ENCODE measurements around the gene DRD4. TPM values are rescaled to one million over a fixed set of nuclear protein-coding genes. Genes with fewer than 3 reads are reported as not detected.

DRD4 gene
- total and polyA plus RNA-seq, 2 of the 13 experiments (the other 11 are each of a cell fraction or from before 2014, with no cell fraction given) = 0.09 to 0.13 TPM

GRCh38 chr11:637333-637592, 194 bp downstream of the DRD4 start:
- ChIA-PET CTCF (ENCODE audit: low intra/inter-chr PET ratio, low total read pairs) (no interaction called here), POLR2A (no interaction called here)
- Histone ChIP-seq H3K36me3 (replicated peaks in 1 of 2; ENCODE audit: control insufficient read depth in 1 of 2, insufficient read depth in 2 of 2, low read length in 2 of 2) (peaks cover 1 to 9% of the 10 kb centered on the region in 2 experiments; a peak in 2 of 5 replicates), H3K4me2 (ENCODE audit: low read depth, low read length) (no peak overlapping the region), H3K4me3 (replicated peaks in 1 of 3; ENCODE audit: insufficient read depth in 1 of 3, low read depth in 2 of 3, low read length in 3 of 3) (no peak overlapping the region), H2AFZ (ENCODE audit: low read length) (no peak overlapping the region), H3K9me3 (ENCODE audit: low read length) (no peaks in the 10 kb centered on the region), H4K20me1 (ENCODE audit: insufficient read depth, low read length) (0 out of 2 replicates have a peak, but pooled peaks cover 3% of the 10 kb centered on the region), H3K4me1 (ENCODE audit: insufficient read depth, low read length) (no peaks in the 10 kb centered on the region), H3K27me3 (ENCODE audit: control insufficient read depth in 1 of 2, insufficient read depth in 2 of 2, low read length in 2 of 2) (no peaks in the 10 kb centered on the region), H3K9ac (ENCODE audit: insufficient read depth, low read depth, low read length) (no peak overlapping the region), H3K79me2 (ENCODE audit: insufficient read depth, low read length) (no peaks in the 10 kb centered on the region), H3K27ac (ENCODE audit: extremely low read length, insufficient read depth, low read length) (no peak overlapping the region)
- FAIRE-seq (no peak), ATAC-seq (no peak), DNase-seq (ENCODE audit: low spot score) (no peak)
- intact Hi-C loops (cut with micrococcal nuclease; ENCODE audit: unreplicated experiment) = no loop called here
- in situ Hi-C loops (cut with HindIII; ENCODE audit: extremely low pct_ligation_motif_present, low pct_unique_long_range_greater_than_20kb) = no loop called here
- no TSS peak for BruUV-seq (replicated peaks)
- WGBS (ENCODE audit: low lambda C conversion rate) = 98% methylated on average over 27 of the region's 34 CpGs
- TF ChIP-seq MLXIP (CRISPR knock-in tag; IDR thresholded peaks at IDR 0.05; ENCODE audit: borderline replicate concordance) = no peak
- TF ChIP-seq TFDP2 (CRISPR knock-in tag; IDR thresholded peaks at IDR 0.05) = no peak
- no peak for TF ChIP-seq ZNF761 (CRISPR knock-in tag; conservative IDR thresholded peaks at IDR 0.05)
- no peak for TF ChIP-seq ARID2 (CRISPR knock-in tag; IDR thresholded peaks at IDR 0.05; ENCODE audit: borderline replicate concordance)
- no peak for TF ChIP-seq CREM (IDR thresholded peaks at IDR 0.05)
- no peak for TF ChIP-seq CREM (CRISPR knock-in tag; IDR thresholded peaks at IDR 0.05)
- no peak for TF ChIP-seq KAT2B (IDR thresholded peaks at IDR 0.05; ENCODE audit: borderline replicate concordance, low read depth, low read length)
- TF ChIP-seq MXD1 (CRISPR knock-in tag; IDR thresholded peaks at IDR 0.05) = no peak
- TF ChIP-seq CHD2 (IDR thresholded peaks at IDR 0.05; ENCODE audit: low read depth, low read length) = no peak
- TF ChIP-seq ZNF160 (CRISPR knock-in tag; IDR thresholded peaks at IDR 0.05) = no peak
- TF ChIP-seq ZBTB34 (CRISPR knock-in tag; IDR thresholded peaks at IDR 0.05) = no peak
- no peak for TF ChIP-seq ZNF281 (CRISPR knock-in tag; IDR thresholded peaks at IDR 0.05; ENCODE audit: borderline replicate concordance)
- no peak for TF ChIP-seq FOXO4 (CRISPR knock-in tag; conservative IDR thresholded peaks at IDR 0.05)

Data from HepG2 (cell line).